H1 (cell line): ENCODE measurements around the gene CFAP92. TPM values are rescaled to one million over a fixed set of nuclear protein-coding genes. Genes with fewer than 3 reads are reported as not detected.

Source experiments
- CTCF ChIA-PET: fragments of 300-600 bp; sonication (Branson Sonifier 250); formaldehyde crosslinking; loops from one replicate; lab custom pipeline; 2021; ENCODE audit not compliant: partially characterized antibody; lab: Charles Lee
- POLR2A ChIA-PET: fragments of 300-600 bp; sonication (Branson Sonifier 250); formaldehyde crosslinking; loops from one replicate; lab custom pipeline; 2021; ENCODE audit warnings: inconsistent platforms; ENCODE audit not compliant: partially characterized antibody; lab: Charles Lee
- DNase-seq, 2 experiments: peaks; one replicate each; pipeline versions ENCODE4 v3.0.0 to v3.0.0-alpha.2; 2010 to 2022; ENCODE audit warnings: low spot score in 2 of 2, low read depth in 1 of 2, mixed read lengths in 1 of 2
- FAIRE-seq: peaks from 2 replicates; lab custom pipeline; 2011; peaks lifted over from hg19 to GRCh38; lab: Jason Lieb, UNC
- H2AFZ ChIP-seq: 2 replicates; pipeline ENCODE4 v1.8.1; 2012; ENCODE audit warnings: low read length, inconsistent platforms
- H2AK5ac ChIP-seq: 2 replicates; pipeline ENCODE4 v1.6.1; 2013; ENCODE audit warnings: low read depth, low read length
- H2BK120ac ChIP-seq: replicated peaks from 2 replicates; pipeline ENCODE3; 2013; ENCODE audit warnings: low read depth, low read length, inconsistent platforms
- H2BK12ac ChIP-seq: 2 replicates; pipeline ENCODE4 v1.6.1; 2013; ENCODE audit warnings: low read depth, low read length
- H2BK15ac ChIP-seq: 2 replicates; pipeline ENCODE4 v1.6.1; 2013; ENCODE audit warnings: low read length
- H2BK20ac ChIP-seq: 2 replicates; pipeline ENCODE4 v1.6.1; 2013; ENCODE audit warnings: low read length
- H2BK5ac ChIP-seq: 2 replicates; pipeline ENCODE4 v1.6.1; 2013; ENCODE audit warnings: low read depth, low read length
- H3K14ac ChIP-seq: 2 replicates; pipeline ENCODE4 v1.6.1; 2013; ENCODE audit warnings: inconsistent platforms; ENCODE audit not compliant: insufficient read length
- H3K18ac ChIP-seq: 2 replicates; pipeline ENCODE4 v1.6.1; 2013; ENCODE audit warnings: low read length; ENCODE audit errors: extremely low read depth
- H3K23ac ChIP-seq: 2 replicates; pipeline ENCODE4 v1.6.1; 2013; ENCODE audit warnings: inconsistent platforms; ENCODE audit not compliant: insufficient read length
- H3K23me2 ChIP-seq: 2 replicates; pipeline ENCODE4 v1.6.1; 2013; ENCODE audit warnings: low read depth, low read length
- H3K27ac ChIP-seq: 2 replicates; pipeline ENCODE4 v1.6.1; 2011; ENCODE audit warnings: low read depth, low read length, inconsistent platforms
- H3K27me3 ChIP-seq, 4 experiments: replicated peaks in 1 of 4; 1 replicate in 1 of 4; 2 replicates in 3 of 4; pipeline versions ENCODE4 v1.6.1 to v1.8.1; 2011 to 2013; ENCODE audit warnings: low read length in 3 of 4, mild to moderate bottlenecking in 3 of 4, inconsistent platforms in 2 of 4, mixed read lengths in 2 of 4, moderate library complexity in 1 of 4; ENCODE audit not compliant: control insufficient read depth in 3 of 4, insufficient read depth in 3 of 4; ENCODE audit errors: extremely low read depth in 1 of 4
- H3K36me3 ChIP-seq, 4 experiments: 2 replicates each; pipeline versions ENCODE4 v1.6.1 to v1.8.1; 2011 to 2013; ENCODE audit warnings: mild to moderate bottlenecking in 4 of 4, low read length in 3 of 4, moderate library complexity in 2 of 4, control low read depth in 1 of 4, inconsistent platforms in 1 of 4; ENCODE audit not compliant: insufficient read depth in 4 of 4, control insufficient read depth in 2 of 4
- H3K4ac ChIP-seq: replicated peaks from 2 replicates; pipeline ENCODE3; 2013; ENCODE audit warnings: low read length, low read depth, mixed read lengths, inconsistent platforms; ENCODE audit not compliant: insufficient read length
- H3K4me1 ChIP-seq, 4 experiments: replicated peaks in 1 of 4; 1 replicate in 1 of 4; 2 replicates in 3 of 4; pipeline versions ENCODE4 v1.6.1 to v1.8.1; 2011 to 2013; ENCODE audit warnings: low read length in 3 of 4, inconsistent platforms in 2 of 4, mixed read lengths in 1 of 4; ENCODE audit not compliant: insufficient read depth in 4 of 4, control insufficient read depth in 3 of 4
- H3K4me2 ChIP-seq, 2 experiments: 2 replicates each; pipeline versions ENCODE4 v1.6.1 to v1.8.1; 2011 to 2013; ENCODE audit warnings: low read depth in 2 of 2, low read length in 2 of 2, control low read depth in 1 of 2, inconsistent platforms in 1 of 2, mild to moderate bottlenecking in 1 of 2; ENCODE audit not compliant: insufficient read depth in 1 of 2
- H3K4me3 ChIP-seq, 4 experiments: fragments of 200-600, 300-600 bp in 1 of 4; sonication (generic), shearing (Covaris generic), sonication (Bioruptor Twin) in 1 of 4; 2 replicates each; pipeline versions ENCODE4 v1.5.1 to v1.8.1; 2011 to 2016; ENCODE audit warnings: low read length in 4 of 4, low read depth in 3 of 4, control low read depth in 2 of 4, inconsistent platforms in 2 of 4, mild to moderate bottlenecking in 2 of 4, mixed read lengths in 1 of 4, moderate library complexity in 1 of 4; ENCODE audit not compliant: insufficient read depth in 2 of 4; ENCODE audit errors: extremely low read depth in 1 of 4
- H3K56ac ChIP-seq: replicated peaks from 2 replicates; pipeline ENCODE3; 2013; ENCODE audit warnings: low read depth, mild to moderate bottlenecking, mixed read lengths, low read length, inconsistent platforms; ENCODE audit not compliant: insufficient read length
- H3K79me1 ChIP-seq: 2 replicates; pipeline ENCODE4 v1.6.1; 2013; ENCODE audit warnings: low read depth, low read length, control low read depth
- H3K79me2 ChIP-seq, 2 experiments: 2 replicates each; pipeline versions ENCODE4 v1.6.1 to v1.8.1; 2012 to 2013; ENCODE audit warnings: low read length in 2 of 2, mild to moderate bottlenecking in 2 of 2, inconsistent platforms in 1 of 2; ENCODE audit not compliant: insufficient read depth in 2 of 2, control insufficient read depth in 1 of 2
- H3K9ac ChIP-seq, 4 experiments: replicated peaks in 1 of 4; 1 replicate in 1 of 4; 2 replicates in 3 of 4; pipeline versions ENCODE4 v1.6.1 to v1.8.1; 2011 to 2013; ENCODE audit warnings: low read depth in 3 of 4, low read length in 3 of 4, control low read depth in 2 of 4, mild to moderate bottlenecking in 2 of 4, moderate library complexity in 2 of 4, inconsistent platforms in 1 of 4; ENCODE audit errors: extremely low read depth in 1 of 4
- H3K9me3 ChIP-seq, 2 experiments: 2 replicates each; pipeline versions ENCODE4 v1.6.1 to v1.8.1; 2012 to 2013; ENCODE audit warnings: mild to moderate bottlenecking in 2 of 2, moderate library complexity in 2 of 2, control low read depth in 1 of 2, inconsistent platforms in 1 of 2, low read depth in 1 of 2, low read length in 1 of 2, mixed read lengths in 1 of 2; ENCODE audit not compliant: insufficient read depth in 2 of 2
- H4K20me1 ChIP-seq, 2 experiments: replicated peaks in 1 of 2; 2 replicates each; pipeline versions ENCODE3 to v1.8.1; 2011 to 2013; ENCODE audit warnings: inconsistent platforms in 2 of 2, low read length in 2 of 2, mild to moderate bottlenecking in 1 of 2; ENCODE audit not compliant: insufficient read depth in 2 of 2, control insufficient read depth in 1 of 2
- H4K5ac ChIP-seq: 2 replicates; pipeline ENCODE4 v1.6.1; 2013; ENCODE audit warnings: low read length, low read depth, mixed read lengths, inconsistent platforms; ENCODE audit not compliant: insufficient read length
- H4K8ac ChIP-seq: 2 replicates; pipeline ENCODE4 v1.8.0; 2013; ENCODE audit warnings: mild to moderate bottlenecking, moderate library complexity, low read length, inconsistent platforms; ENCODE audit not compliant: insufficient read depth; ENCODE audit errors: extremely low read depth
- H4K91ac ChIP-seq: replicated peaks from 2 replicates; pipeline ENCODE3; 2013; ENCODE audit warnings: low read length, mixed read lengths, inconsistent platforms; ENCODE audit not compliant: insufficient read length
- ASH2L ChIP-seq: fragments of 200-600, 300-600 bp; sonication (generic); IDR thresholded peaks from one replicate; pipeline ENCODE4 v1.7.1; 2017; ENCODE audit warnings: low read length
- BCL11A ChIP-seq, 2 experiments: IDR thresholded peaks; one replicate each; pipeline ENCODE4 v1.6.1; 2011; ENCODE audit warnings: low read depth in 2 of 2, low read length in 2 of 2, mild to moderate bottlenecking in 2 of 2
- CEBPB ChIP-seq: IDR thresholded peaks from 2 replicates; pipeline ENCODE4 v1.6.1; 2012; ENCODE audit warnings: low read depth, low read length
- PHF8 ChIP-seq: fragments of 200-600 bp; sonication (generic); conservative IDR thresholded peaks from 2 replicates; pipeline ENCODE4 v1.7.1; 2012; ENCODE audit warnings: low read depth, mild to moderate bottlenecking, inconsistent platforms, low read length, moderate library complexity
- POLR2AphosphoS5 ChIP-seq: IDR thresholded peaks from 2 replicates; pipeline ENCODE4 v1.6.1; 2011; ENCODE audit warnings: low read depth, low read length
- SIN3A ChIP-seq, 2 experiments: IDR thresholded peaks in 1 of 2; conservative IDR thresholded peaks in 1 of 2; 2 replicates each; pipeline ENCODE4 v1.6.1; 2011 to 2012; ENCODE audit warnings: low read length in 2 of 2, improper control_type of control experiment in 1 of 2, low read depth in 1 of 2, mild to moderate bottlenecking in 1 of 2
- TEAD4 ChIP-seq: IDR thresholded peaks from 2 replicates; pipeline ENCODE4 v1.6.1; 2012; ENCODE audit warnings: low read depth, low read length, inconsistent platforms, mixed read lengths
- USF2 ChIP-seq: IDR thresholded peaks from 2 replicates; pipeline ENCODE4 v1.6.1; 2011; ENCODE audit warnings: low read length, improper control_type of control experiment
- WGBS, 2 experiments: shearing (Covaris generic) in 1 of 2; methylation state at CpG; one replicate each; pipeline versions ENCODE4 v1.1.6 to v1.1.7; 2013 to 2015; ENCODE audit warnings: low lambda C conversion rate in 2 of 2, mixed read lengths in 2 of 2, inconsistent platforms in 1 of 2, low coverage in 1 of 2, missing lambda C conversion rate in 1 of 2; ENCODE audit not compliant: insufficient replicate concordance in 2 of 2, insufficient coverage in 1 of 2, insufficient read length in 1 of 2; ENCODE audit errors: extremely low coverage in 1 of 2, missing lambda C conversion rate in 1 of 2; 5-methylcytosine and 5-hydroxymethylcytosine counted together
- polyA plus RNA-seq, 7 experiments: library from polyadenylated mRNA; depleted of rRNA in 3 of 7; stranded (reverse) in 5 of 7; unstranded in 2 of 7; fragments of >200 nt in 5 of 7; fragments of 200-250 nt in 2 of 7; gene quantifications; 1 replicate in 5 of 7; 2 replicates in 1 of 7; 4 replicates in 1 of 7; pipeline versions ENCODE4 v1.2.1 to v1.2.3, GENCODE V29; 2011 to 2013; ENCODE audit warnings: missing spikeins in 2 of 7, mixed read lengths in 2 of 7
- total RNA-seq: library from RNA; stranded (reverse); fragmentation: NEBNext Ultra II Directional; extraction: Animal tissue kit (Norgen Biotek cat#: 25700); gene quantifications from 2 replicates; pipeline ENCODE4 v1.2.1, GENCODE V29; 2021

Gene CFAP92
- total and polyA plus RNA-seq, 2 of the 8 experiments (the other 6 are each of a cell fraction or from before 2014, with no cell fraction given): 0.77 to 2.0 TPM

DNA sequence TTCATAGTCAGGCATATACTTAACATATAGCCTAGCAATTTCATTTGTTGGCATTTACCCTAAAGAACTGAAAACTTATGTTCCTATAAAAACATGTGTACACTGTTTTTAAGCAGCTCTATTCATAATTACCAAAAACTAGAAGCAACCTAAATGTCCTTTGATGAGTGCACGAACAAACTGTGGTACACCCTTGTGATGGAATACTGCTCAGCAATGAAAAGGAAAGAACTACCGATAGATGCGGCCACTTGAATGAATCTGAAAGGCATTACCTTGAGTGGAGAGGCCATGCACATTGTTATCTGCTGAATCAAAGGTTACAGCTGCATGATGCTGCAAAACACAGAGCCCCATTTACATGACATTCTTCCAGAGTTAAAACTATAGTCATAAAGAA lies 44.7 kb downstream of the CFAP92 start:
- Histone ChIP-seq H3K18ac (no peak overlapping the region), H3K4me1 (no peaks in the 10 kb centered on the region), H3K4me2 (no peak overlapping the region), H2AK5ac (no peak overlapping the region), H3K4me3 (no peak overlapping the region), H2BK12ac (no peak overlapping the region), H3K9ac (no peak overlapping the region), H2BK120ac (no peak overlapping the region), H3K27me3 (no peaks in the 10 kb centered on the region), H3K4ac (no peak overlapping the region), H4K20me1 (no peaks in the 10 kb centered on the region), H3K23ac (no peak overlapping the region), H3K79me2 (no peaks in the 10 kb centered on the region), H4K91ac (no peak overlapping the region), H3K79me1 (no peaks in the 10 kb centered on the region), H2BK20ac (no peak overlapping the region), H3K27ac (no peak overlapping the region), H4K8ac (no peak overlapping the region), H3K23me2 (no peaks in the 10 kb centered on the region), H2BK15ac (no peak overlapping the region), H4K5ac (no peak overlapping the region), H2AFZ (no peak overlapping the region), H3K36me3 (no peaks in the 10 kb centered on the region), H2BK5ac (no peak overlapping the region), H3K9me3 (peaks cover 5 to 10% of the 10 kb centered on the region in 2 experiments; a peak in 2 of 4 replicates), H3K56ac (no peak overlapping the region), H3K14ac (no peak overlapping the region)
- DNase-seq (peak in 1 of 2 experiments; percentile 17), FAIRE-seq (no peak)
- WGBS, 2 experiments: 89% methylated on average over 3 of the region's 3 CpGs; no CpG with 5 or more reads in 1 of the 2 experiments
- ChIA-PET POLR2A (no interaction called here), CTCF (interaction anchor here (1.4 kb wide), 1 partner anchor 39 kb away, joined by 3 read pairs; no protein-coding TSS in a partner anchor)
- no peak for TF ChIP-seq BCL11A (IDR thresholded peaks at IDR 0.05; ENCODE audit: low read depth in 2 of 2, low read length in 2 of 2)
- TF ChIP-seq POLR2AphosphoS5: no peak
- TF ChIP-seq PHF8: no peak
- no peak for TF ChIP-seq SIN3A (conservative IDR thresholded peaks at IDR 0.05 in 1 of 2, IDR thresholded peaks at IDR 0.05 in 1 of 2; ENCODE audit: low read depth in 1 of 2, low read length in 2 of 2)
- TF ChIP-seq USF2: no peak
- TF ChIP-seq ASH2L: no peak
- no peak for TF ChIP-seq CEBPB
- no peak for TF ChIP-seq TEAD4
